HEK293 (cell line): Measurements from ENCODE around the gene DIP2C.

Experiments used
- CTCF ChIA-PET: fragments of 350-600 bp; formaldehyde crosslinking; extraction: SDS; loops from one replicate; lab custom pipeline; 2021; ENCODE audit warnings: antibody characterized with exemption; lab: Yijun Ruan, JAX
- POLR2A ChIA-PET: fragments of 300-600 bp; formaldehyde crosslinking; extraction: SDS; loops from one replicate; lab custom pipeline; 2020; ENCODE audit warnings: antibody characterized with exemption, inconsistent platforms; lab: Yijun Ruan, JAX
- H3K27ac ChIP-seq: fragments of 200-500 bp; sonication (Bioruptor generic); 2 replicates; pipeline ENCODE4 v1.5.1; 2014; ENCODE audit warnings: low read depth, low read length, control low read depth, inconsistent platforms; ENCODE audit errors: extremely low read depth
- H3K36me3 ChIP-seq, 2 experiments: fragments of 200-500 bp in 1 of 2; sonication (Bioruptor generic) in 1 of 2; 1 replicate in 1 of 2; 2 replicates in 1 of 2; pipeline ENCODE4 v1.5.1; 2014 to 2017; ENCODE audit warnings: inconsistent platforms in 2 of 2, low read length in 2 of 2; ENCODE audit not compliant: control insufficient read depth in 2 of 2, insufficient read depth in 1 of 2
- H3K4me1 ChIP-seq: fragments of 200-500 bp; sonication (Bioruptor generic); 2 replicates; pipeline ENCODE4 v1.5.1; 2014; ENCODE audit warnings: mild to moderate bottlenecking, low read length, inconsistent platforms; ENCODE audit not compliant: control insufficient read depth, insufficient read depth
- H3K4me3 ChIP-seq: 2 replicates; pipeline ENCODE4 v1.5.1; 2011; ENCODE audit warnings: low read depth, mild to moderate bottlenecking, control low read depth, low read length, moderate library complexity
- H3K9me3 ChIP-seq: fragments of 200-500 bp; sonication (Bioruptor generic); 2 replicates; pipeline ENCODE4 v1.5.1; 2014; ENCODE audit warnings: low read depth, low read length, inconsistent platforms; ENCODE audit not compliant: control insufficient read depth, insufficient read depth
- EGR2 ChIP-seq: fragments of 450-650 bp; formaldehyde crosslinking; IDR thresholded peaks from 2 replicates; pipeline ENCODE4 v1.5.1; 2016; ENCODE audit warnings: low read depth, missing biosample characterization, missing genetic modification characterization
- GLIS2 ChIP-seq: fragments of 450-650 bp; formaldehyde crosslinking; IDR thresholded peaks from 2 replicates; pipeline ENCODE4 v1.5.1; 2016; ENCODE audit warnings: missing biosample characterization, missing genetic modification characterization
- IKZF3 ChIP-seq: fragments of 450-650 bp; IDR thresholded peaks from 2 replicates; pipeline ENCODE4 v1.5.0; 2018; ENCODE audit warnings: missing biosample characterization, mild to moderate bottlenecking, missing genetic modification characterization, moderate library complexity
- MEIS1 ChIP-seq: sonication (generic); formaldehyde crosslinking; IDR thresholded peaks from 2 replicates; pipeline ENCODE4 v1.8.1; 2022; ENCODE audit warnings: missing genetic modification reagents, mild to moderate bottlenecking, borderline replicate concordance
- REPIN1 ChIP-seq: fragments of 450-650 bp; formaldehyde crosslinking; IDR thresholded peaks from 2 replicates; pipeline ENCODE4 v1.5.1; 2017; ENCODE audit warnings: missing biosample characterization, missing genetic modification characterization, low read depth
- SCRT2 ChIP-seq: fragments of 450-650 bp; formaldehyde crosslinking; IDR thresholded peaks from 2 replicates; pipeline ENCODE4 v1.5.1; 2016; ENCODE audit warnings: missing biosample characterization, missing genetic modification characterization
- WT1 ChIP-seq: fragments of 450-650 bp; formaldehyde crosslinking; IDR thresholded peaks from 2 replicates; pipeline ENCODE4 v1.5.1; 2016; ENCODE audit warnings: missing biosample characterization, missing genetic modification characterization
- ZBTB21 ChIP-seq: fragments of 450-650 bp; formaldehyde crosslinking; IDR thresholded peaks from 2 replicates; pipeline ENCODE4 v1.5.1; 2017; ENCODE audit warnings: missing biosample characterization, missing genetic modification characterization
- ZEB2 ChIP-seq: fragments of 450-650 bp; formaldehyde crosslinking; IDR thresholded peaks from 2 replicates; pipeline ENCODE4 v1.5.1; 2016; ENCODE audit warnings: missing biosample characterization, missing genetic modification characterization
- ZIC2 ChIP-seq: fragments of 450-650 bp; formaldehyde crosslinking; IDR thresholded peaks from 2 replicates; pipeline ENCODE4 v1.5.1; 2016; ENCODE audit warnings: missing biosample characterization, missing genetic modification characterization
- ZNF223 ChIP-seq: fragments of 450-650 bp; formaldehyde crosslinking; IDR thresholded peaks from 2 replicates; pipeline ENCODE4 v1.5.1; 2016; ENCODE audit warnings: missing biosample characterization, missing genetic modification characterization
- ZNF433 ChIP-seq: fragments of 450-650 bp; formaldehyde crosslinking; IDR thresholded peaks from 2 replicates; pipeline ENCODE4 v1.5.1; 2016; ENCODE audit warnings: missing biosample characterization, missing genetic modification characterization, low read depth
- ZNF521 ChIP-seq: fragments of 450-650 bp; formaldehyde crosslinking; IDR thresholded peaks from 2 replicates; pipeline ENCODE4 v1.5.1; 2017; ENCODE audit warnings: missing biosample characterization, mild to moderate bottlenecking, missing genetic modification characterization
- ZNF558 ChIP-seq: fragments of 450-650 bp; formaldehyde crosslinking; IDR thresholded peaks from 2 replicates; pipeline ENCODE4 v1.5.1; 2016; ENCODE audit warnings: missing biosample characterization, missing genetic modification characterization
- ZNF571 ChIP-seq: fragments of 450-650 bp; formaldehyde crosslinking; IDR thresholded peaks from 2 replicates; pipeline ENCODE4 v1.5.0; 2017; ENCODE audit warnings: missing biosample characterization, missing genetic modification characterization
- ZNF621 ChIP-seq: fragments of 450-650 bp; formaldehyde crosslinking; IDR thresholded peaks from 2 replicates; pipeline ENCODE4 v1.5.1; 2017; ENCODE audit warnings: missing biosample characterization, missing genetic modification characterization
- ZNF670 ChIP-seq: fragments of 450-650 bp; formaldehyde crosslinking; IDR thresholded peaks from 2 replicates; pipeline ENCODE4 v1.5.1; 2016; ENCODE audit warnings: missing biosample characterization, missing genetic modification characterization, low read depth
- ZNF747 ChIP-seq: fragments of 450-650 bp; formaldehyde crosslinking; IDR thresholded peaks from 2 replicates; pipeline ENCODE4 v1.5.1; 2016; ENCODE audit warnings: missing biosample characterization, missing genetic modification characterization
- TF ChIP-seq, protein P1 (sequence below): fragments of 450-650 bp; formaldehyde crosslinking; IDR thresholded peaks from 2 replicates; pipeline ENCODE4 v1.5.1; 2017; ENCODE audit warnings: missing biosample characterization, missing genetic modification characterization

Gene DIP2C

GRCh38 chr10:551373-552252, 137.9 kb downstream of the DIP2C start:
- H3K9me3 ChIP-seq, result no peaks in the 10 kb centered on the region
- CTCF ChIA-PET, result no interaction called here
- peaks cover 16% of the 10 kb centered on the region for H3K4me1 ChIP-seq
- no peaks in the 10 kb centered on the region for H3K36me3 ChIP-seq
- no peak overlapping the region for H3K4me3 ChIP-seq
- POLR2A ChIA-PET, result no interaction called here
- TF ChIP-seq ZIC2 (tag by site-specific recombination) (peak; percentile 45; the same call in 1 of the 2 replicates), EGR2 (tag by site-specific recombination) (no peak)
- no peak overlapping the region for H3K27ac ChIP-seq

DNA sequence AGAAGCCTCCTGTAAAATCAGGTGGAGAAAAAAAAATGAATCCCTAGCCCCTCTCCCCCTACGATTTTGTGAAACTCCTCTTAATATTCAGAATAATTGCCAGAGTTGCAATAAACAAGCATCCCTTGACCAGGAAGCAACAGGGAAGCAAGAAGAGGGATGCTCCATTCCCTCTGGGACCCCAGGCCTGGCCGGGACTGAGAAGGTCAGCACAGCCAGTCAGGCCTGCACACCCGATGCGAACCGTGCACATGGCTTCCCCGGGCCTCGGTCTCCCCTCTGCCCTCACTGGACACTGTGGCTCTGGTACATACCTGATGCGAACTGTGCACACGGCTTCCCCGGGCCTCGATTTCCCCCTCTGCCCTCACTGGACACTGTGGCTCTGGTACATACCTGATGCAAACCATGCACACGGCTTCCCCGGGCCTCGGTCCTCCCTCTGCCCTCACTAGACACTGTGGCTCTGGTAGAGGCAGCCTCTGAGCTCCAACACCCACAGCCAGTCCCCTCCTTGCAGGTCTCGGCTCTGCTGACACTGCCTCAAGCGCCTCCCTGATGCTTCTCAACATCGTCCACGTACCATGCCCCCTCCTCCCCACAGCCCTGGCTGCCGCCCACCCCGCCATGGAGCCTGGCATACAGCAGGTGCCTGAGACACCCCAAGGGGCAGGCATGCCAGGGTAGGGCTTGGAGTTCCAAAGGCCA, 138.6 kb downstream of the DIP2C start:
- TF ChIP-seq ZNF747 (tag by site-specific recombination) (no peak), ZBTB21 (tag by site-specific recombination) (no peak)
- no peak overlapping the region for H3K4me3 ChIP-seq
- H3K36me3 ChIP-seq, result no peaks in the 10 kb centered on the region
- no peaks in the 10 kb centered on the region for H3K9me3 ChIP-seq
- POLR2A ChIA-PET, result no interaction called here
- H3K27ac ChIP-seq, result no peak overlapping the region
- CTCF ChIA-PET, result no interaction called here
- peaks cover 16% of the 10 kb centered on the region for H3K4me1 ChIP-seq

DNA sequence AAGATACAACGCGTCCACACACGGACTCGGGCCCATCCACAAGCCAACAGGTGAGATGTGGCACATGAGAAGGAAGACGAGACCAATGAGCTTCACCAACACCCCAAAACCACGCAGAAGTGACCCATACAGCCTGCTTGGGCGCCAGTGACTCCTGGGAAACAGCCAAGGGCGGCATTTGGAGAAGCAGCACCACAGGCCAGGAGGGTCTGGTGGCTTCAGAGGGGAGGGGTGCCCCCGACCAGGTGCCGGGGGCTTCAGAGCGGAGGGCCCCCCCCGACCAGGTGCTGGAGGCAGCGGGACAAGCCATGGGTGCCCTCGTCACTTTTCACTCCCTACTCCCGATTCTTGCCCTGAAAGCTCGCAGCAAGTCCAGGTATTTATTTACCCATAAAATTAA, 140.1 kb downstream of the DIP2C start:
- Histone ChIP-seq H3K4me1 (peaks cover 12% of the 10 kb centered on the region), H3K9me3 (no peaks in the 10 kb centered on the region), H3K36me3 (no peaks in the 10 kb centered on the region), H3K27ac (no peak overlapping the region), H3K4me3 (no peak overlapping the region)
- no peak for TF ChIP-seq ZNF433
- no peak for TF ChIP-seq IKZF3
- TF ChIP-seq ZNF558 (tag by site-specific recombination), result no peak
- TF ChIP-seq ZEB2 (tag by site-specific recombination), result no peak
- TF ChIP-seq ZNF521 (tag by site-specific recombination), result no peak
- TF ChIP-seq ZNF571, result no peak
- no peak for TF ChIP-seq REPIN1 (tag by site-specific recombination)
- no peak for TF ChIP-seq ZNF670 (tag by site-specific recombination)
- no peak for TF ChIP-seq WT1 (tag by site-specific recombination)
- TF ChIP-seq SCRT2 (tag by site-specific recombination), result no peak
- TF ChIP-seq ZNF621 (tag by site-specific recombination), result no peak
- no peak for TF ChIP-seq MEIS1
- no peak for TF ChIP-seq ZNF223
- TF ChIP-seq GLIS2 (tag by site-specific recombination), result no peak
- TF ChIP-seq, protein P1, sequence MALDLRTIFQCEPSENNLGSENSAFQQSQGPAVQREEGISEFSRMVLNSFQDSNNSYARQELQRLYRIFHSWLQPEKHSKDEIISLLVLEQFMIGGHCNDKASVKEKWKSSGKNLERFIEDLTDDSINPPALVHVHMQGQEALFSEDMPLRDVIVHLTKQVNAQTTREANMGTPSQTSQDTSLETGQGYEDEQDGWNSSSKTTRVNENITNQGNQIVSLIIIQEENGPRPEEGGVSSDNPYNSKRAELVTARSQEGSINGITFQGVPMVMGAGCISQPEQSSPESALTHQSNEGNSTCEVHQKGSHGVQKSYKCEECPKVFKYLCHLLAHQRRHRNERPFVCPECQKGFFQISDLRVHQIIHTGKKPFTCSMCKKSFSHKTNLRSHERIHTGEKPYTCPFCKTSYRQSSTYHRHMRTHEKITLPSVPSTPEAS (tag by site-specific recombination), result no peak
- CTCF ChIA-PET, result interaction anchor here (0.7 kb wide), 2 partner anchors 68 to 76 kb away, joined by 3 to 4 read pairs; no protein-coding TSS in a partner anchor
- POLR2A ChIA-PET, result interaction anchor here (0.6 kb wide), 1 partner anchor 566 kb away, joined by 3 read pairs; no protein-coding TSS in a partner anchor
